K562 (cell line): ENCODE measurements around the gene LDB2.

Source experiments
- BRF1 ChIP-seq: IDR thresholded peaks from 3 replicates; pipeline ENCODE4 v1.6.1; 2011; ENCODE audit warnings: borderline replicate concordance, mild to moderate bottlenecking; ENCODE audit not compliant: insufficient read length; ENCODE audit errors: extremely low read depth
- BRF2 ChIP-seq: IDR thresholded peaks from 3 replicates; pipeline ENCODE4 v1.6.1; 2011; ENCODE audit warnings: borderline replicate concordance, mild to moderate bottlenecking; ENCODE audit not compliant: insufficient read length, insufficient read depth
- CHD4 ChIP-seq: fragments of 200-600 bp; sonication (generic); IDR thresholded peaks from 3 replicates; pipeline ENCODE4 v1.6.1; 2012; ENCODE audit warnings: low read depth, mild to moderate bottlenecking, mixed read lengths, low read length, inconsistent platforms; ENCODE audit not compliant: insufficient read depth, insufficient replicate concordance, poor library complexity, severe bottlenecking
- CREM ChIP-seq: IDR thresholded peaks from 2 replicates; pipeline ENCODE4 v1.6.1; 2014; ENCODE audit warnings: antibody characterized with exemption, low read depth
- CTCF ChIP-seq, 3 experiments: IDR thresholded peaks in 2 of 3; conservative IDR thresholded peaks in 1 of 3; 2 replicates each; pipeline ENCODE4 v1.5.1; 2011 to 2012; ENCODE audit warnings: low read length in 3 of 3, mild to moderate bottlenecking in 3 of 3, control low read depth in 2 of 3, improper control_type of control experiment in 1 of 3, inconsistent platforms in 1 of 3, low read depth in 1 of 3, mixed read lengths in 1 of 3, moderate library complexity in 1 of 3; ENCODE audit not compliant: insufficient read depth in 2 of 3
- HIVEP1 ChIP-seq: fragments of 250-450 bp; sonication (Bioruptor Pico); IDR thresholded peaks from 2 replicates; pipeline ENCODE4 v1.4.0; 2020; ENCODE audit warnings: mild to moderate bottlenecking
- SMAD4 ChIP-seq: fragments of 250-450 bp; sonication (Bioruptor Pico); conservative IDR thresholded peaks from 2 replicates; pipeline ENCODE4 v1.8.0; 2021; ENCODE audit warnings: inconsistent platforms, mild to moderate bottlenecking, moderate library complexity
- ZKSCAN1 ChIP-seq: fragments of 150-350 bp; IDR thresholded peaks from 2 replicates; pipeline ENCODE4 v1.6.1; 2016; ENCODE audit warnings: low read depth, low read length
- ZNF586 ChIP-seq: fragments of 450-650 bp; formaldehyde crosslinking; conservative IDR thresholded peaks from 2 replicates; pipeline ENCODE4 v1.4.0; 2020; ENCODE audit warnings: mild to moderate bottlenecking, moderate library complexity

DNA sequence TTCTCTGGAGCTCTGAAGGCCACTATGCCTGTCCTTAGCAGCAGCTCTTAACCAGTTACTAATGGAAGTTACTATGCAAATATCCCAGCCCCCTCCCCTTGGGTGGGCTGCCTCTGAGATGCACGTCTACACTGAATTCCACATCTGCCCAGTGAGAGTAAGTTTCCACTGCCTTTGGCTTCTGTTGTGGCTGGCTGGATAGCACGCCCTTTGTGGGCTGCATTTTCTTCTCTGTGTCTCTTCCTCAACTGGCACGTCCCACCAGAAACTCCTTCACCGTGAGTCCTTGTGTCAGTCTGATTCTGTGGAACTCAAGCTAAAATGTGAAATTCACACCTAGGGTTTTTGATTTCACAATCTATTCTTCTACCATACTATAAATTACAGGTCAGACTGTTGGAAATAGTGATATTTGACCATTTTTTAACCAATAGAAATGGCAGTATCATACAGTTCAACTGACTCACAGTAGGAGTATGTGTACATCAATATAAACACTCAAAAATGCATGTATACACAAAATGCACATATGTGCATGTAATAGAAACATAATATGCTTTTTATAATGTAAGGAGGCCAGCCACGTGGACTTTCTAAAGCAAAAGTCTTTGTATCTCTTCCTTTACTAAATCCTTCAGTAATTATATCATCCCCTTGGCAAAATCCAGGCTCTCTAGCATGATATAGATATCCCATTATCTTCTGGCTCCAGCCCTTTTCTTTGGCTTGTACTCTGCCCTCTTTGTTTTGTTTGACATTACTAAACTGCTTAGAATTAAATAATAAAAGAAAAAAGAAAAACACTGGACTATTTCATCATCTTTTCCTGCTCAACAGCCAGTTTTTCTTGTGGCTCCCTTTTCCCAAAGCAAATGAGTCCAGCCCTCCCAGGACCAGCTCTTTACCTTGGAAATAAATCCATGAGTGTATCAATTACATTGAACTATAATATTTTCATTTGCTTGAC, 33.2 kb upstream of the LDB2 start:
- no peak for TF ChIP-seq CHD4
- TF ChIP-seq CTCF (IDR thresholded peaks at IDR 0.05 in 2 of 3, conservative IDR thresholded peaks at IDR 0.05 in 1 of 3; ENCODE audit: insufficient read depth in 2 of 3, low read depth in 1 of 3, low read length in 3 of 3), result no peak
- TF ChIP-seq SMAD4 (CRISPR knock-in tag), result no peak
- no peak for TF ChIP-seq BRF1
- TF ChIP-seq BRF2, result no peak
- TF ChIP-seq ZNF586 (CRISPR knock-in tag), result no peak
- no peak for TF ChIP-seq ZKSCAN1
- TF ChIP-seq HIVEP1 (CRISPR knock-in tag), result no peak
- TF ChIP-seq CREM, result no peak
